22Rv1 (cell line): ENCODE measurements around the gene FAM221B.

Experiments used
- H3K27ac ChIP-seq: fragments of 450-650 bp; 2 replicates; pipeline ENCODE4 v1.5.1; 2017
- ZFX ChIP-seq: fragments of 450-650 bp; IDR thresholded peaks from 2 replicates; pipeline ENCODE4 v1.6.1; 2017; ENCODE audit warnings: antibody characterized with exemption, borderline replicate concordance
- TF ChIP-seq, protein P1 (sequence below): fragments of 450-650 bp; IDR thresholded peaks from 2 replicates; pipeline ENCODE4 v1.5.1; 2017; ENCODE audit warnings: mild to moderate bottlenecking

FAM221B gene

DNA sequence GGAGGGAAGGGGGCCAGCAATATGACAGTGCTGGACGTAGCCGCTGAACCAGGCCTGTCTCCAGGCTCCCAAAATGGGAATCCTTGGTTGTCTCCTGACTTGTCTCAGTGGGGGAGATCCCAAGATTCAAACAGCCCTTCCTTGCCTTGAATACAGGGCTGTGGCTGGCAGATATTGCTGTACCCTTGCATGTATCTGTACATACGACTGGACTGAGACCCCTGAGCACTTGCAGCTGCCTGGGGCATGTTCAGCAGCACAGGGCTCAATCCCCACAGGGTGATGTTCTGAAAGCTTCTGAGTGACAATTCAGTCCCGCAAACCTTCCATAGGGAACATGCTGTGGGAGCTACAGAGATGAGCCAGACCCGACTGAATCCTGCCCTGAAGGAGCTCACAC lies 28.4 kb upstream of the FAM221B start:
- no peak for TF ChIP-seq ZFX
- TF ChIP-seq, protein P1, sequence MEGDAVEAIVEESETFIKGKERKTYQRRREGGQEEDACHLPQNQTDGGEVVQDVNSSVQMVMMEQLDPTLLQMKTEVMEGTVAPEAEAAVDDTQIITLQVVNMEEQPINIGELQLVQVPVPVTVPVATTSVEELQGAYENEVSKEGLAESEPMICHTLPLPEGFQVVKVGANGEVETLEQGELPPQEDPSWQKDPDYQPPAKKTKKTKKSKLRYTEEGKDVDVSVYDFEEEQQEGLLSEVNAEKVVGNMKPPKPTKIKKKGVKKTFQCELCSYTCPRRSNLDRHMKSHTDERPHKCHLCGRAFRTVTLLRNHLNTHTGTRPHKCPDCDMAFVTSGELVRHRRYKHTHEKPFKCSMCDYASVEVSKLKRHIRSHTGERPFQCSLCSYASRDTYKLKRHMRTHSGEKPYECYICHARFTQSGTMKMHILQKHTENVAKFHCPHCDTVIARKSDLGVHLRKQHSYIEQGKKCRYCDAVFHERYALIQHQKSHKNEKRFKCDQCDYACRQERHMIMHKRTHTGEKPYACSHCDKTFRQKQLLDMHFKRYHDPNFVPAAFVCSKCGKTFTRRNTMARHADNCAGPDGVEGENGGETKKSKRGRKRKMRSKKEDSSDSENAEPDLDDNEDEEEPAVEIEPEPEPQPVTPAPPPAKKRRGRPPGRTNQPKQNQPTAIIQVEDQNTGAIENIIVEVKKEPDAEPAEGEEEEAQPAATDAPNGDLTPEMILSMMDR, result no peak
- H3K27ac ChIP-seq, result no peak overlapping the region

- no peak overlapping the region for H3K27ac ChIP-seq
- TF ChIP-seq, protein P1, result no peak
- TF ChIP-seq ZFX, result no peak
These were observed 27.7 kb upstream of the FAM221B start for GRCh38 chr9:35856206-35856605.

DNA sequence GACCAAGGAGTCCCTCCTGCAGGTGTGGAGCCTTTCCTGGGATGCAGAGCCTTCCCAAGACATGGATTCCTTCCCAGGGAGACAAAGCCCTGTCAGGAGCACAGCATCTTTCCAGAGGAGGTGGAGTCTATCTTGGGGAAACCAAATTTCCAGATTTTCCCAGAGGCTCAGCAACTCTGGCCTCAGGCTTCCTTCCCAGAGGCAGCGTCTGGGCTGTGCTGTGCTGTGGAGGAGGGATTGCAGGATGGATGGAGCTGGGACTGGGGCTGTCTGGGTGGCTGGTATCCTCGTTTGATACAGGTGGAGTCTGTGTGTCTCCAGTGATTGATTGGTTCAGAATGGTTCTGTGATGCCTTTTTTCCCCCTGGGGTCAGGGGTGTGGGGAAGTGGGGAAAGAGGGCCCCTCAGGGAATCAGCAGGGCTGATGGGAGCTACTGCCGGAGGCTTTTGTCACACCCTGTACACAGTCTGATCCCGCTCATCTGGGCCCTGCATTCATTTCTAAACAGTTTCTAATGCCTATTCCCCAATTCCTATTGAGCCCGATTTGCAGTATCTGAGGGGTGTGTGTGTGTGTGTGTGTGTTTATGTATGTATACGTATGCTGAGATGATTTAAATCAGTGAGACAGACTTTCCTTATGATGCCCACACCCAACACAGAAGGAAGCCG lies 25.7 kb upstream of the FAM221B start:
- H3K27ac ChIP-seq, result no peak overlapping the region

GRCh38 chr9:35852876-35853865 lies 24.6 kb upstream of the FAM221B start:
- no peak overlapping the region for H3K27ac ChIP-seq
- TF ChIP-seq, protein P1, result no peak
- no peak for TF ChIP-seq ZFX

More for the DNA sequence above, 25.7 kb upstream of the FAM221B start:
- TF ChIP-seq ZFX, result no peak
- TF ChIP-seq, protein P1, result no peak

DNA sequence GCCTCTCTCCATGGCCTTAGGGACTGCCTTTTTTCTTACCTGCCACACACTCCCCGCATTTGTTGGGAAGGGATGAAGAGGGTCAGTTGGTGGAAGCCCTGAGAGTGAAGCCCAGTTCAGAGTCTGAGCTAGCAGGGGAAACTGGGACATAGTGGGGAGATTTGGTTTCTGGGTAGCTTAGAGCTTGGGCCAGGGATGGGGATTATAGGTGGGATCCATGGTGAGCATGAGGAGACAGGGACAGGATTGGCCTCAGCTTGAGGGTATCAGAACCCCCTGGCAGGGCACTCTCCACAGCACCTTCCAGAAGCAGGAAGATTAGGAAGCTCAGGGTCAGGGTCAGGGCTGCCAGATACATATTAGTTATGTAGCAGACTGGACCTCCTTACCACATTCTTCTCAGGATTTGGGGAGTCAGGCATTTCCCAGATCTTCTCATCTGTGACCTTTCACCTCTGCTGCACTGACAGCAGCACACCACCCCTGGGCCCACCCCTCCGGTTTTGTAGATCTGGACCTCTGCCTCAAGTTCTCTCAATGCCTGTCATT lies 23.8 kb upstream of the FAM221B start:
- TF ChIP-seq ZFX, result no peak
- TF ChIP-seq, protein P1, result no peak
- no peak overlapping the region for H3K27ac ChIP-seq

DNA sequence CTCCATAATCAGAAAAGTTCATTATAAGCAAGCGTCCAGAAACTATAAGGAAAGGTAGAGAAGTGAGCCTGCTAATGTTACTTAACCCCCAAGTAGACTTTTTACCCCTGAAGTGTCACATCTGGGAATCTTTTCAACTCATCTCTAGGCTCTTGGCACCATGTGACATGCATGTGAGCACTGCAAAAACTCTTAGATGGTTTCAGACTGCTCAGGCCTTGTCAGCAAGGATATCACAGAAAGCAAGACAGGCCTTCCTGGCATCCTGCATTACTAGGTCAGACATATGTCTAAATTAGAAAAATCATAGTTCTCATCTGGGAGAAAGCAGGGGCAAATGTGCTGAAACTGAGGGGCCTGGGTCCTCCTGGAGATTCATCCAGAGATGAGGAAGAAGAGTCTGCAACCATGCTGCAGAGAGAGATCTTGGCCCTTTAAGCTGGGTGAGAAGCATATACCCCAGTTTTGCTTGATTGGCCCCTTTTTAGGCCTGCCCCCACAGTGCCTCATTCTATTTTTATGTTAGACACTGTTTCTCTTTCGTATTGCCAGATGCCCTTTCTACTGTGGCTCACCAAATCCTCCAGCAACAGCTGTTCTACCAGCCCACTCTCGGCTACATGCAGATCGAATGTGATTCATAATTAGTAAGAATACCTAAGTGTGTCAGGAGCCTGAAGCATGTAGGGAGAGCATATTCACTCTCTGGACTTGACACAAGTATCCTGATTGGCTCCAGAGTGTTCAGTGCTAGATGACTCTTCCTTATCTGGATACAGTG lies 19.4 kb upstream of the FAM221B start:
- no peak for TF ChIP-seq ZFX
- H3K27ac ChIP-seq, result no peak overlapping the region
